AG20443 (cell line): ENCODE measurements around the gene DOCK2.
"Not testable (repeated sequence)": the region's sequence is repeated elsewhere in the genome, so short reads cannot be mapped to it uniquely, and the experiment has no call there.

Source experiments
- DNase-seq: peaks from one replicate; pipeline ENCODE4 v3.0.0; 2012; ENCODE audit warnings: low spot score, mixed read lengths

DOCK2 gene

DNA sequence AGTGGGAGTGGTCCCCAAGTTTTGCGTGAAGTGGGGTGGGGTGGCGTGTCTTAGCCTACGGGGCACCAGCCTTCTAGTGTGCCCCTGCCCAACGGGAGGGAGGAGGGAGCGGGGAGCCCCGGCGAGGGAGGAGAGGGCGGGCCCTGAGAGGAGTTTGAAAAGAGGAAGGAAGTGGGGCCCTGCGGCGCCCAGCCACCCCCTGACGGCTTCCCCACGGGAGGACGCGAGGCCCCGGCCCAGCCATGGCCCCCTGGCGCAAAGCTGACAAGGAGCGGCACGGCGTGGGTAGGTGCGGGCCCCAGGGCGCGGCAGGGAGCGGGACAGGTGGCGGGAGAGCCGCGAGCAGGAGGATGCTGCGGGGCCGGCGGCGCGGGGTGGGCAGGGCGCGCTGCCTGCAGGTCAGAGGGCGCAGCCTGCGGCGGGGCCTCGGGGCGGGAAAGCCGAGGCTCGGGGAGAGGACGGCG lies at the start of gene DOCK2:
TSS of gene DOCK2 (plus strand) at position 191 of the 464 bp plus-strand sequence. CDS start at position 243, 52 bp downstream.
- peak; percentile 47 for DNase-seq

- no peak for DNase-seq
Measured at GRCh38 chr5:169590602-169591001, 46.5 kb upstream of the DOCK2 start.

- DNase-seq = peak; percentile 17
Measured at GRCh38 chr5:169591636-169592035, 45.4 kb upstream of the DOCK2 start.

DNA sequence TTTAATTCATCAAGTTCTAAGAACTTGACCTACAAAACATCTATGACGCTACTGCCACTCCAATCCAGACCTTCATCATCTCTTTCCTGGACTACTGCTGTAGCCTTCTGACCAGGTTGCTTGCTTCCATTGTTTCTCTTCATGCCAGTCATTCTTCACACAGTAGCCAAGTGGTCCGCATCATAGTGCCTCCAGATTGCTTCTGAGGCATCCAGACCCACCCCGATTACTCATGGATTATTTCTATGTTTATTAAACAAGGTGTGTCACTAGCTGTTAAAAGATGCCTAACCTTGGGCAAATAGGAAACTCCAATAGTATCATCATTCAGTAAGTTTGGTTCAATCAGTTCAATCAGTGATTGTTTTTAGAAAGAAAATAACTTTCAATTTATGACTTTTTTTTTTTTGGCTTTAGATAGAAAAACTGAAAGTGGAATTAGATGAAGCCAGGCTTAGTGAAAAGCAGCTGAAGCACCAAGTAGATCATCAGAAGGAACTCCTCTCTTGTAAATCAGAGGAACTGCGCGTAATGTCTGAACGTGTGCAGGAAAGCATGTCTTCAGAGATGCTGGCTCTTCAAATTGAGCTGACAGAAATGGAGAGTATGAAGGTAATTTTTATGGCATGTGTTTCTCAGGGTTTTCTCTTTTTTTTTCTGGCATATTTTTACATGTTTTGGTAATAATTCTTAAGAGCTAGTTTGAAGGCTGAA lies 44.0 kb upstream of the DOCK2 start:
- no peak for DNase-seq

DNA sequence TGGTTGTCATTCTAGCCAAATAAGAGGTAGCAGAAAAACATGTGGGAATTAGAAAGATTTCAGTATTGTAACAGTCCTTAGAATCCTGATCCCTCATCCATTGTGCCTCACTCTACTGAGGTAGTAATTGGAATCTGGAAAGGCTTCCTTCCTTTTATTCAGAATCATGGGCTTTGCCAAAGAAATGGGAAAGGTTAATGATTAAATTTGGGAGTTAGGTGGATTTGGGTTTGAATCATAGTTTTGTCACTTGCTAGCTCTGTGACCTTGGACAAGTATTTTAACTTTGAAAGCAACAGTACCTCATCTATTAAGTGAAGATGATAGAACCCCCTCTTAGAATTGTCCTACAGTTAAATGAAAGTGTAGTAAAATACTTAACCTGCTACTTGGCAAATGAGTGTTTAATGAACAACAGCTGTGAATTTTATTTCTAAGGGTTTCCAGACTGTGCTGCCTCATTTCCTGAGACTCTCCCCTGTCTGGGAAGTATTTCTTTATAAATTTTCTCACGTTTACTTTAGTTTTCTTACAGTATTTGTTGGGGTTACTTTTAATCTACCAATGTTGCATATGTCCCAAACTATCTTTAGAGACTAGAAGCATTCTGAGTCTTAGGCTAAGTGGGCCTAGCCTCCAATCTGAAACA lies 41.8 kb upstream of the DOCK2 start:
- DNase-seq = peak; percentile 14

- no peak for DNase-seq
Measured at GRCh38 chr5:169599451-169599850, 37.6 kb upstream of the DOCK2 start.

DNA sequence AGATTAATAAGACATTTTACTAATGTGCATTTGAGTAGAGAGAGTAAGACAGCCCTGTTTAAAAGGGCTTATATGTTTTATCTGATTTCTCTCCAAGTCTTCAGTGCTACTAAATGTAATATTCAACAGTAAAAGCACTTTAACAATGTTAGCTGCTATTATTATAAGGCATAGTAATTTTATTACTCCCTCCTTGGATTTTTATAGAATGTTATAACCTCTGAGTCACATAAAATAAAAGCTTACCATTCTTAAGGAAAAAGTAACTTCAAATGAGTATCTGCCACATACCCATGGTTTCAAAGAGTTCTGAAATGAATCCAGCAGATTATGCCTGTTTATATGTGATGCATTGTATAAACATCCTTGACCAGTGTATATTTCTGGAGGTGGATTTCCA lies 34.5 kb upstream of the DOCK2 start:
- no peak for DNase-seq

DNA sequence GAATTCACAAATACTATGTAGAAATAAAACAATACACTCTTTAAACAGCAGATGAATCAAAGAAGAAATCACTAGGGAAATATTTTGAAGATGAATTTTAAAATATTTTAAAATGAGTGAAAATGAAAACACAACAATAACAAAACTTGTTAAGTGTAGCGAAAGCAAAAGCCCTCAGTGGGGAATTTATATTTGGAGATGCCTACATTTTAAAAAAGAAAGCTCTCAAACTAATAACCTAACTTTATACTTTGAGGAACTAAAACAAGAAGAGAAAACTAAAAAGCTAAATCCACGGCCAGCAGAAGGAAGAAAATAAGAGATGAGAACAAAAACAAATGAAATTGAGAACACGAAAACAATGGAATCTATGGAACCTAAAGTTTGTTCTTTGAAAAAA lies 30.8 kb upstream of the DOCK2 start:
- DNase-seq = no peak

GRCh38 chr5:169607882-169608281 lies 29.2 kb upstream of the DOCK2 start:
- DNase-seq = no peak

- DNase-seq = no peak
Measured at GRCh38 chr5:169609716-169610115, 27.4 kb upstream of the DOCK2 start.

DNA sequence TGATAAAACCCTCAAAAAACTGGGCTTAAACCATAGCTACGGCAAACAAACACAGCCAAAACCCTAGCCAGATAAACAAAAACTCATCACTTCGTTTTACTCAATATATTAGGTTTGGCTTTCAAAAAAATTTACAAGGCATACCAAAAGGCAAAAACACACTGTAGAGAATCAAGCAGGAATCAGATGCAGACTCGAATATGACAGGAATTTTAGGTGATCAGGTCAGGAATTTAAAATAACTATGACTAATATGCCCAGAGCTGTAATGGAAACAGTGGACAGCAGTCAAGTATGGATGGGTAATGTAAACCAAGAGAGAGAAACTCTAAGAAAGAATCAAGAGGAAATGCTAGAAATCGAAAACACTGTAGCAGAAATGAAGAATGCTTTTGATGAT lies 26.5 kb upstream of the DOCK2 start:
- no peak for DNase-seq

GRCh38 chr5:169615561-169615960 lies 21.5 kb upstream of the DOCK2 start:
- no peak for DNase-seq

GRCh38 chr5:169624307-169624706 lies 12.8 kb upstream of the DOCK2 start:
- DNase-seq = not testable (repeated sequence)

- DNase-seq = peak; percentile 84
Measured at GRCh38 chr5:169626779-169627178, 10.3 kb upstream of the DOCK2 start.

- peak; percentile 31 for DNase-seq
Measured at GRCh38 chr5:169627551-169627950, 9.5 kb upstream of the DOCK2 start.

DNA sequence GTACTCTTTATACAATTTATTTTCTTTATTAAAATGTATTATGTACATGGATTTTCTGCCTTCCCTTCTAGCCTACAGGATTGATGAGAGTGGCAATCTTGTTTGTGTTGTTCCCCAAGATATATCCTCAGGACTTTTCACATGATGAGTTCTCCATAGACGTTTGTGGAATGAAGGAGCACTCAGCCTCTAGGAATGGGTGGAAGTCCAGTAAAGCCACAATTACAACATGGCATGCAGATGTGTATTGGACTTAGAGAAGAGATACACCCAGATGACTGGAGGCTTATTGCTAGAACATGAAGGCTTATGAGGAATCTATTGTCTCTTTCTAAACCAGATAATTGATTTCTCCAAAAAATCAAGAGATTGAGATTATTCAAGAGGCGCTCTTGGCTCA lies 8.2 kb upstream of the DOCK2 start:
- peak; percentile 68 for DNase-seq

- peak; percentile 80 for DNase-seq
Measured at GRCh38 chr5:169629847-169630548, 7.1 kb upstream of the DOCK2 start.

DNA sequence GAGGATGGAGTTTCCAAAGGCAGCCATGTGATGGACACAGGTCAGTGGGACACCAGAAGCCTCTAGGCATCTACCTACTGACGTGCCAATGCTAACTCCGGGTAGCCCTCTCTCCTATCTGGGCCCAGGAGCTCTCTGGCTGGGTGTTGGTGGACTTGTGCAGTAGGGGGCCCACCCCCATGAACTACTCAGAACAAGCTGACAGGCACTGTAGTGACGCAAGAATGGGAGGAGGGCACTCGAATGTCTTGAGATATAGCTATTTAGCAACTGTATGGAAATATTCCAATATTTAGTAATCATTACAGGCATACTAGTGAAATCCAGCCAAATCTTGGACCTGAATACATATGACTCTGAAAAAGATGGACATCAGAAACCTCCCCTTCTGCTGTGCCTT lies 5.7 kb upstream of the DOCK2 start:
- DNase-seq = peak; percentile 35

DNA sequence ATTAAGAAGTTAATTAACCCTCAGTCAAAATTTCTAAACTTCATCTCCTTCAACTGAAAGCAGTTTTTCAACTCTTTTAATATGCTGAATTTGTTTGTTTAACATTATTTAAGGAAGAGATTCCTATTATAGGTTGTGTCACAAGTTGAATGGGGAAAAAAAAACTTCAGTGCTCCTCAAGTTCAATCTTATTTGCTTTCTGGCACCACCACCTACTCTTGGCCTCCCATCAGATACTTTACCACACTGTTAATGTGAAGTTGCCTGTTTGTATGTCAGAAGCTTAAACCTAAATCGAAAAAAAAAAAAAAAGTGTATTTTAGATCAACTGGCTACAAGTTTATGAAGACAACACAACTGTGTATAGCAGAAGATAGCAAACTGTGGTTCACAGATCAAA lies 4.1 kb upstream of the DOCK2 start:
- no peak for DNase-seq

- no peak for DNase-seq
Measured at GRCh38 chr5:169634606-169635005, 2.5 kb upstream of the DOCK2 start.

GRCh38 chr5:169635936-169636335 lies 1.1 kb upstream of the DOCK2 start:
- no peak for DNase-seq

- DNase-seq = no peak
Measured at GRCh38 chr5:169636477-169637084, 494 bp upstream of the DOCK2 start.
